H1 (cell line): ENCODE results near the gene URAD. TPM values are rescaled to one million over a fixed set of nuclear protein-coding genes. Genes with fewer than 3 reads are reported as not detected.

Experiments
- CTCF ChIA-PET: fragments of 300-600 bp; sonication (Branson Sonifier 250); formaldehyde crosslinking; loops from one replicate; lab custom pipeline; 2021; ENCODE audit not compliant: partially characterized antibody; lab: Charles Lee
- POLR2A ChIA-PET: fragments of 300-600 bp; sonication (Branson Sonifier 250); formaldehyde crosslinking; loops from one replicate; lab custom pipeline; 2021; ENCODE audit warnings: inconsistent platforms; ENCODE audit not compliant: partially characterized antibody; lab: Charles Lee
- DNase-seq, 2 experiments: peaks; one replicate each; pipeline versions ENCODE4 v3.0.0 to v3.0.0-alpha.2; 2010 to 2022; ENCODE audit warnings: low spot score in 2 of 2, low read depth in 1 of 2, mixed read lengths in 1 of 2
- FAIRE-seq: peaks from 2 replicates; lab custom pipeline; 2011; peaks lifted over from hg19 to GRCh38; lab: Jason Lieb, UNC
- H2AFZ ChIP-seq: 2 replicates; pipeline ENCODE4 v1.8.1; 2012; ENCODE audit warnings: low read length, inconsistent platforms
- H2AK5ac ChIP-seq: 2 replicates; pipeline ENCODE4 v1.6.1; 2013; ENCODE audit warnings: low read depth, low read length
- H2BK120ac ChIP-seq: replicated peaks from 2 replicates; pipeline ENCODE3; 2013; ENCODE audit warnings: low read depth, low read length, inconsistent platforms
- H2BK12ac ChIP-seq: 2 replicates; pipeline ENCODE4 v1.6.1; 2013; ENCODE audit warnings: low read depth, low read length
- H2BK15ac ChIP-seq: 2 replicates; pipeline ENCODE4 v1.6.1; 2013; ENCODE audit warnings: low read length
- H2BK20ac ChIP-seq: 2 replicates; pipeline ENCODE4 v1.6.1; 2013; ENCODE audit warnings: low read length
- H2BK5ac ChIP-seq: 2 replicates; pipeline ENCODE4 v1.6.1; 2013; ENCODE audit warnings: low read depth, low read length
- H3K14ac ChIP-seq: 2 replicates; pipeline ENCODE4 v1.6.1; 2013; ENCODE audit warnings: inconsistent platforms; ENCODE audit not compliant: insufficient read length
- H3K18ac ChIP-seq: 2 replicates; pipeline ENCODE4 v1.6.1; 2013; ENCODE audit warnings: low read length; ENCODE audit errors: extremely low read depth
- H3K23ac ChIP-seq: 2 replicates; pipeline ENCODE4 v1.6.1; 2013; ENCODE audit warnings: inconsistent platforms; ENCODE audit not compliant: insufficient read length
- H3K23me2 ChIP-seq: 2 replicates; pipeline ENCODE4 v1.6.1; 2013; ENCODE audit warnings: low read depth, low read length
- H3K27ac ChIP-seq: 2 replicates; pipeline ENCODE4 v1.6.1; 2011; ENCODE audit warnings: low read depth, low read length, inconsistent platforms
- H3K27me3 ChIP-seq, 4 experiments: replicated peaks in 1 of 4; 1 replicate in 1 of 4; 2 replicates in 3 of 4; pipeline versions ENCODE4 v1.6.1 to v1.8.1; 2011 to 2013; ENCODE audit warnings: low read length in 3 of 4, mild to moderate bottlenecking in 3 of 4, inconsistent platforms in 2 of 4, mixed read lengths in 2 of 4, moderate library complexity in 1 of 4; ENCODE audit not compliant: control insufficient read depth in 3 of 4, insufficient read depth in 3 of 4; ENCODE audit errors: extremely low read depth in 1 of 4
- H3K36me3 ChIP-seq, 4 experiments: 2 replicates each; pipeline versions ENCODE4 v1.6.1 to v1.8.1; 2011 to 2013; ENCODE audit warnings: mild to moderate bottlenecking in 4 of 4, low read length in 3 of 4, moderate library complexity in 2 of 4, control low read depth in 1 of 4, inconsistent platforms in 1 of 4; ENCODE audit not compliant: insufficient read depth in 4 of 4, control insufficient read depth in 2 of 4
- H3K4ac ChIP-seq: replicated peaks from 2 replicates; pipeline ENCODE3; 2013; ENCODE audit warnings: low read length, low read depth, mixed read lengths, inconsistent platforms; ENCODE audit not compliant: insufficient read length
- H3K4me1 ChIP-seq, 4 experiments: replicated peaks in 1 of 4; 1 replicate in 1 of 4; 2 replicates in 3 of 4; pipeline versions ENCODE4 v1.6.1 to v1.8.1; 2011 to 2013; ENCODE audit warnings: low read length in 3 of 4, inconsistent platforms in 2 of 4, mixed read lengths in 1 of 4; ENCODE audit not compliant: insufficient read depth in 4 of 4, control insufficient read depth in 3 of 4
- H3K4me2 ChIP-seq, 2 experiments: 2 replicates each; pipeline versions ENCODE4 v1.6.1 to v1.8.1; 2011 to 2013; ENCODE audit warnings: low read depth in 2 of 2, low read length in 2 of 2, control low read depth in 1 of 2, inconsistent platforms in 1 of 2, mild to moderate bottlenecking in 1 of 2; ENCODE audit not compliant: insufficient read depth in 1 of 2
- H3K4me3 ChIP-seq, 4 experiments: fragments of 200-600, 300-600 bp in 1 of 4; sonication (generic), shearing (Covaris generic), sonication (Bioruptor Twin) in 1 of 4; 2 replicates each; pipeline versions ENCODE4 v1.5.1 to v1.8.1; 2011 to 2016; ENCODE audit warnings: low read length in 4 of 4, low read depth in 3 of 4, control low read depth in 2 of 4, inconsistent platforms in 2 of 4, mild to moderate bottlenecking in 2 of 4, mixed read lengths in 1 of 4, moderate library complexity in 1 of 4; ENCODE audit not compliant: insufficient read depth in 2 of 4; ENCODE audit errors: extremely low read depth in 1 of 4
- H3K56ac ChIP-seq: replicated peaks from 2 replicates; pipeline ENCODE3; 2013; ENCODE audit warnings: low read depth, mild to moderate bottlenecking, mixed read lengths, low read length, inconsistent platforms; ENCODE audit not compliant: insufficient read length
- H3K79me1 ChIP-seq: 2 replicates; pipeline ENCODE4 v1.6.1; 2013; ENCODE audit warnings: low read depth, low read length, control low read depth
- H3K79me2 ChIP-seq, 2 experiments: 2 replicates each; pipeline versions ENCODE4 v1.6.1 to v1.8.1; 2012 to 2013; ENCODE audit warnings: low read length in 2 of 2, mild to moderate bottlenecking in 2 of 2, inconsistent platforms in 1 of 2; ENCODE audit not compliant: insufficient read depth in 2 of 2, control insufficient read depth in 1 of 2
- H3K9ac ChIP-seq, 4 experiments: replicated peaks in 1 of 4; 1 replicate in 1 of 4; 2 replicates in 3 of 4; pipeline versions ENCODE4 v1.6.1 to v1.8.1; 2011 to 2013; ENCODE audit warnings: low read depth in 3 of 4, low read length in 3 of 4, control low read depth in 2 of 4, mild to moderate bottlenecking in 2 of 4, moderate library complexity in 2 of 4, inconsistent platforms in 1 of 4; ENCODE audit errors: extremely low read depth in 1 of 4
- H3K9me3 ChIP-seq, 2 experiments: 2 replicates each; pipeline versions ENCODE4 v1.6.1 to v1.8.1; 2012 to 2013; ENCODE audit warnings: mild to moderate bottlenecking in 2 of 2, moderate library complexity in 2 of 2, control low read depth in 1 of 2, inconsistent platforms in 1 of 2, low read depth in 1 of 2, low read length in 1 of 2, mixed read lengths in 1 of 2; ENCODE audit not compliant: insufficient read depth in 2 of 2
- H4K20me1 ChIP-seq, 2 experiments: replicated peaks in 1 of 2; 2 replicates each; pipeline versions ENCODE3 to v1.8.1; 2011 to 2013; ENCODE audit warnings: inconsistent platforms in 2 of 2, low read length in 2 of 2, mild to moderate bottlenecking in 1 of 2; ENCODE audit not compliant: insufficient read depth in 2 of 2, control insufficient read depth in 1 of 2
- H4K5ac ChIP-seq: 2 replicates; pipeline ENCODE4 v1.6.1; 2013; ENCODE audit warnings: low read length, low read depth, mixed read lengths, inconsistent platforms; ENCODE audit not compliant: insufficient read length
- H4K8ac ChIP-seq: 2 replicates; pipeline ENCODE4 v1.8.0; 2013; ENCODE audit warnings: mild to moderate bottlenecking, moderate library complexity, low read length, inconsistent platforms; ENCODE audit not compliant: insufficient read depth; ENCODE audit errors: extremely low read depth
- H4K91ac ChIP-seq: replicated peaks from 2 replicates; pipeline ENCODE3; 2013; ENCODE audit warnings: low read length, mixed read lengths, inconsistent platforms; ENCODE audit not compliant: insufficient read length
- RNF2 ChIP-seq: fragments of 200-900, 300-1000 bp; sonication (generic); IDR thresholded peaks from 2 replicates; pipeline ENCODE4 v1.7.1; 2016; ENCODE audit warnings: borderline replicate concordance, low read depth, mild to moderate bottlenecking, antibody characterized with exemption, low read length; ENCODE audit not compliant: poor library complexity, severe bottlenecking; ENCODE audit errors: missing control alignments
- SP1 ChIP-seq: IDR thresholded peaks from 2 replicates; pipeline ENCODE4 v1.6.1; 2011; ENCODE audit warnings: low read depth, low read length
- WGBS, 2 experiments: shearing (Covaris generic) in 1 of 2; methylation state at CpG; one replicate each; pipeline versions ENCODE4 v1.1.6 to v1.1.7; 2013 to 2015; ENCODE audit warnings: low lambda C conversion rate in 2 of 2, mixed read lengths in 2 of 2, inconsistent platforms in 1 of 2, low coverage in 1 of 2, missing lambda C conversion rate in 1 of 2; ENCODE audit not compliant: insufficient replicate concordance in 2 of 2, insufficient coverage in 1 of 2, insufficient read length in 1 of 2; ENCODE audit errors: extremely low coverage in 1 of 2, missing lambda C conversion rate in 1 of 2; 5-methylcytosine and 5-hydroxymethylcytosine counted together
- polyA plus RNA-seq, 7 experiments: library from polyadenylated mRNA; depleted of rRNA in 3 of 7; stranded (reverse) in 5 of 7; unstranded in 2 of 7; fragments of >200 nt in 5 of 7; fragments of 200-250 nt in 2 of 7; gene quantifications; 1 replicate in 5 of 7; 2 replicates in 1 of 7; 4 replicates in 1 of 7; pipeline versions ENCODE4 v1.2.1 to v1.2.3, GENCODE V29; 2011 to 2013; ENCODE audit warnings: missing spikeins in 2 of 7, mixed read lengths in 2 of 7
- total RNA-seq: library from RNA; stranded (reverse); fragmentation: NEBNext Ultra II Directional; extraction: Animal tissue kit (Norgen Biotek cat#: 25700); gene quantifications from 2 replicates; pipeline ENCODE4 v1.2.1, GENCODE V29; 2021

URAD gene
- total and polyA plus RNA-seq, 2 of the 8 experiments (the other 6 are each of a cell fraction or from before 2014, with no cell fraction given): not detected

DNA sequence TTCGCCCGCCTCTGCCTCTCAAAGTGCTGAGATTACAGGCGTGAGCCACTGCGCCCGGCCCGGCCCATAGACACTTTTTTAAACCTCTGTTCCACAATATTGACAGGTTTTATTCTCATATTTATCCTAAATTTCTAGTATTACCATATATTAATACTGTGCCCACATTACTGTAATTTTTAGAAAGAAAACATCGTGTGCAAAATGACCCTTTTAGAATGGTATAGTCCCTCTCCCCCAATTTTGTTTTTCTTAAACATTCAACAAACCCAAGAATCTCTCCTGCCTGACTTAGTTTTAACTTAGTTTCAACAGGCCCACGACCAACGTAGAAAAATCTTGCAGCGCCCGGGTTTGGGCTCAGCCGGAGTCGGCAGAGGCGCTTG is 28.5 kb downstream of the URAD start:
- ChIA-PET CTCF (interaction anchor here (0.6 to 19.7 kb wide), 12 partner anchors 14 to 586 kb away, joined by 3 to 283 read pairs (median 5); partner anchors contain the start of genes CDX2, GSX1, PDX1 and URAD), POLR2A (interaction anchor here (0.7 to 2.8 kb wide), 5 partner anchors 9 to 358 kb away, joined by 3 to 16 read pairs (median 3); partner anchors contain the start of gene CDX2)
- H4K91ac ChIP-seq: no peak overlapping the region
- H3K56ac ChIP-seq: no peak overlapping the region
- H2BK120ac ChIP-seq: no peak overlapping the region
- no peak overlapping the region for H2BK20ac ChIP-seq
- DNase-seq (no peak), FAIRE-seq (no peak)
- H3K27ac ChIP-seq: no peak overlapping the region
- no peak overlapping the region for H2AFZ ChIP-seq
- H2BK12ac ChIP-seq: no peak overlapping the region
- peak overlapping the region in 1 of 4 experiments; percentile 49; a peak in 2 of 8 replicates for H3K4me3 ChIP-seq
- H3K23me2 ChIP-seq: peaks cover 4% of the 10 kb centered on the region; the same call in 1 of the 2 replicates
- WGBS, 2 experiments: 22% methylated on average over 14 of the region's 14 CpGs; no CpG with 5 or more reads in 1 of the 2 experiments
- H3K18ac ChIP-seq: no peak overlapping the region
- no peak overlapping the region for H2BK5ac ChIP-seq
- no peak overlapping the region for H4K5ac ChIP-seq
- H3K4me2 ChIP-seq: peak overlapping the region; percentile 10 to 66; a peak in 3 of 4 replicates
- no peaks in the 10 kb centered on the region; a peak in 1 of 8 replicates for H3K36me3 ChIP-seq
- H3K9me3 ChIP-seq: no peaks in the 10 kb centered on the region; a peak in 1 of 4 replicates
- no peaks in the 10 kb centered on the region for H3K79me2 ChIP-seq
- H2AK5ac ChIP-seq: no peak overlapping the region
- no peak overlapping the region for H3K4ac ChIP-seq
- H2BK15ac ChIP-seq: no peak overlapping the region
- H3K4me1 ChIP-seq: peaks cover 7 to 18% (median 9%) of the 10 kb centered on the region in 4 experiments; a peak in 6 of 7 replicates
- peak; percentile 25 for TF ChIP-seq RNF2
- no peak for TF ChIP-seq SP1
- no peak overlapping the region for H3K9ac ChIP-seq
- peaks cover 90 to 100% (median 97%) of the 10 kb centered on the region in 4 experiments for H3K27me3 ChIP-seq
- no peak overlapping the region for H3K14ac ChIP-seq
- peaks cover 22 to 31% of the 10 kb centered on the region in 2 experiments for H4K20me1 ChIP-seq
- H3K79me1 ChIP-seq: no peaks in the 10 kb centered on the region
- no peak overlapping the region for H4K8ac ChIP-seq
- no peak overlapping the region for H3K23ac ChIP-seq
